NCI-H2227 treated with DMSO at 0.1 percent for 48 hours (cell line): ENCODE results near the gene RNFT2.
"Not testable (repeated sequence)": the region's sequence is repeated elsewhere in the genome, so short reads cannot be mapped to it uniquely, and the experiment has no call there.

Experiments used
- DNase-seq: peaks from one replicate; lab custom pipeline; 2025; lab: John Stamatoyannopoulos, UW

The RNFT2 gene

DNA sequence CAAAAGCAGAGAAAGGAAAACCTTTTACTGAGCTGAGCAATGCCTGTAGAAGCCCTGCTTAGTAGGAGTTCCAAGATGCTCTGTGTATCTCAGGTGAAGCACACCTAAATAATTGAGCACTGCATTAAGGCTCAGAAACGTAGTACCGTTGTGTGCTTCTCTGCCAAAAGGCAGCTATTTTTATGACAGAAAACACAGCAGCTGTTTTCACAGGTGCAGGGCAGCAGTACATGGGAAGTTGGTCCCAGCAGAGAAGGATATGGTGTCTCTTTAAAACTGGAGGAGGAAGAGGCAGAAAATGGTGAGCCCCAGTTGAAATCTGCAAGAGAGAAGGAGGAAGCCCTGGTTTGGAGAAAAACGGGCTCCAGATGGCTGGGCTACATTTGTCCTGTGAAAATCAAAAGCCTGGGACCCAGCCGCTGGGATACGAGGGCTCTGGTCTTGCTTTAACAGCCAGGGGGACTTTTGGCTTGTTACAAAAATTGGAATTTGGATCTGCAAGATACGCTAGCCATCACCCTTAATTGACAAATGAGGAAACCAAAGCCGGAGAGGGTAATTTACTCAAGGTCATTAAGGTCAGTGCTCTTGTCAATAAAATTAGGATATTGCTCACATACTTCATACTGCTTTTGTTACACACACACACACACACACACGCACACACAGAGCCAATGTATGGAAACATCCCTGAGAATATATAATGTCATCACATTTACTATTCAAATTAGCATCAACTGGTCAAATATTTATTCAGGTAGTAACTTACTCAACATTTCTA is 27.6 kb upstream of the RNFT2 start:
- DNase-seq, result no peak

DNA sequence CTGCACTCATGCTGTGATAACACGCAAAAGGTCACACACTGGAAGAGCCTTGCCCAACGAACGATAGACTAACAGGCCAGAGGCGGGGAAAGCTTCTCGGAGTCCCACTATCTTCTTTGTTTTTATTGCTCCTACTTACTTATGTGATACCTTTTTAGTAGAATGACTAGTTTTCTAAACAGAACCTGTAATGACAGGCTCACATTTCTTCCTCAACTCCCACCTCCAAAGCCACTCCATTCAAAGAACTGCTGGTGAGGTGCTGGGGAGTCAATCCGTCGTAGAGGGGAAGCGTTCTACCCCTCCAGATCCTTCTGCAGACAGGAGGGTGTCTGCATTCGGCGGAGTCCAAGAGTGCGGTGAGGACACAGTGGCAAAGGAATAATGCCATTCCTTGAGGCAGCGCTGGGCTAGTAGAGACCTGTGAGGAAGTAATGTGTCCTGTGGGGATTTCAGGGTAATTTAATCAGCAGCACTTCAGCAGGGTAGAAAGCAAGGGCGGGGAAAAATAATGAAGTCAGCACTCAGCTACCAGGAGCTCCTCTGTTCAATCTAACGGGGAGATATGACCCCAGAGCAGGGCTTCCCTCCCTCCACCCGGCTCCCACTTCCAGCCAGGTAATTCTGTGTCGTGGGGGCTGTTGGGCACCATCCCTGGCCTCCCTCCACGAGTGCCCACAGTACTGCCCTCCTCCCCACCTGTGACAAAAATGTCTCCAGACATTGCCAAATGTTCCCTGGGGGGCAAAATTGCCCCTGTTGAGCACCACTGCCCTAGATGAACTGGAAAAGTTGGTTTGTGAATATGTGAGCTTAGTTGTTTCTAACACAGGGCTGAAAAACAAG is 25.4 kb upstream of the RNFT2 start:
- no peak for DNase-seq

DNA sequence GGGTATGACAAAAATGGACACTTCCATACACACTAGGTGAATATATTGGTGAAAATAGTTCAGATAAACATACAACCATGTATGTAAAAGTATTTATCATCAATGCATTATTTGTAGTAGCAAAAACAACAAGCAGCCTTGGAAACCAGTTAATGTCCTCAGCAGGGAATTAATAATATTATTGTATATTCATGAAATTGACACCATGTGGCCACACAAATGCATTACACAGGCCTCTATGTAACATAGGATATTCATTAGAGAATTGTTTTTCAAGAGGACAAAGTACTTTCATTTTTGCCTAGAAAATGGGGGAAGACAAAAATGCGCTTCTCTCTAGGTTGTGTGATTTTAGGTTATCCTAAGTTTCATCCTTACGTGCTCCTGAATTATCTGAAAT is 24.6 kb upstream of the RNFT2 start:
- no peak for DNase-seq

DNA sequence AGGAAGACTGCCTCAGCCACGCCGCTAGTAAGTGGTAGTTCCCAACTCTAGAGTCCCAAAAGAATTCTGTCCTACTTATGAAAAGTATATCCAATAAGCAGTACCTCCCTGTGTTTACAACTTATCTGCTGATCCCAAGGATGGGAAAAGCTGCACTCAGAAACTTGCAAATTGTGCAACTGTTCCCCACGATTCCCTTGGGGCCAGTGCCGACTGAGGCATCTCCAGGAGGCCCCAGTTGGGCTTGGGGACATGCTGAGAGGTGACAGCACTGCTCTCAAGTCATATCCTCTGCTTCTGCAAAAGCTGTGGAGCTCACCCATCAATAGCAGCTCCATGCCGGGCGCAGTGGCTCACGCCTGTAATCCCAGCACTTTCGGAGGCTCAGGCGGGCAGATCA is 23.9 kb upstream of the RNFT2 start:
- no peak for DNase-seq

DNA sequence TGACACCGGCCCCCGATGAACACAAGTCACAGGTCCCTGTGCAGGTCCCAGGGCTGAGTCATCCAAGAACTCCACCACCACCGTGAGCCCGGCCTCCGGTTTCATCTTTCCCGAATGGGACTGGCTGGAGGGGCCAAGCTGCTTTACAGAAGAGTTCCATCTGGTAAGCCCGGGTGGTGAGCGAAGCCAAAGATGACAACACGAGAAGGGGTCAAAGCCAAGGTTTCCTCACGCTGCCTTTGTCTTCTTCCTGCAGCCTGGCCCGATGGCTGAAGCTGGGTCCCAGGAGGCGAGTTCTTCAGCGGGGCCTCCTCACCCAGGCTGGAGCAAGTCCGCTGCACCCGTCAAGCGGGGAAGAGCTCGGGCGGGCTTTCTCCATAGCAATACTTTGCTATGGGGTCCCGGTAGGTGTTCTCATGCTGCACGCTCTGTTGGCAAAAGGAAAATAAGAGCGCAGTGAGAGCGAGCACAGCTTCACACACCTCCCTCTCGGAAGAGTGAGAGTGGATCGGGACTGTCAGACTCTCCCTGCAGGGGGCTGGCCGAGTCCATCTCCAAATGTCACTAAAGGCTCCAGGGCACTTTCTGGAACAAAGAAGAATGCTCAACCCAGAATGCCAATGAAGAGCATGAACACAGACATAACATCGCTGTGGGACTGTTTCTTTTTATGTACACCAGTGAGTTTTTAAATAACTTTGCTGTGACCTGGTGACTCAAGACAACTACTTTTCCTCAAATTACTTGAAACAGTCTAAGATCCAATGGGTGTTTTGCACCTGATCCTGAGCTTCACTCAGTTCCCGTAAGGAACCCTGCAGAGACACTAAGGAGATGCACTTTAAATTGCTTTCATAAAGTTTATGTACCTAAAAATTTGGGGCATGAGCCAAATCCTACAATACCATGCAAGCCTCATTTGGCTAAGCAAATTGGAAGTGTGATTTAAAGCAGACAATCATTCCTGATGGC is 20.4 kb upstream of the RNFT2 start:
- DNase-seq, result no peak

DNA sequence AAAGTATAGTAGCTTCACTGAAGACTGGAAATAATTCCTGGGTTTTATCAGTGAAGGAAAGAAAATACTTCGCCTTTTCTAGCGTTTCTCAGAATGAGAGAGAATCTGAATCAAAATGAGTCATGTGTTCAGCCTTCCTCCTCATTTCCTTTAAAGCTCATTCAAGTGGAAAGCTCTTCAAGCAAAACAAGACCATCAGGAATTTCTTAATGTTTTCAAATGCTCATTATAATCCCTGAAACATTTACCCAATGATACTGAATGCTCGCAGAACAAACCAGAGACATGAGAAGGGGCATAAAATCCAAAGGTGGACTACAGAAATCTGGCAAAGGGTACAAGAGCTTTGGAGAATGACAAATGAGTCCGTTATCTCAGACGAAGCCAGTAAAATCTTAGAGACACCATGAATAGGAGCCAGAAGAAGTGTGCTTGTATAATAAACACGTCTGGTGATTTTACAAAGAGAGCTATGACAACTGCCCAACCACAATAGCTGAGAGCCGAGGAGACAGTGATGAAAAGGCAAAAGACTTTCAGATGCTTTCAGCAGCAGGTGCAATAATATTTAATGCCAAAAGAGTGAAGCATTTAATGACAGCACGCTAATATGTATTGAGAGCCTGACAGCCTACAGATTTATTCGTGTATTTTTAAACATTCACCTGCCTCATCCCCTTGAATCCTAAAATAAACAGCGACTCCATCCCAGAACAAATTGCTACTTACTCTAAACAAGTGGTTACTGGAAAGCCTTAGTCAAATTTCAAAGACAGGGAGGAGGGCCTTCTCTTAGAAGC is 19.3 kb upstream of the RNFT2 start:
- DNase-seq, result peak; percentile 90

DNA sequence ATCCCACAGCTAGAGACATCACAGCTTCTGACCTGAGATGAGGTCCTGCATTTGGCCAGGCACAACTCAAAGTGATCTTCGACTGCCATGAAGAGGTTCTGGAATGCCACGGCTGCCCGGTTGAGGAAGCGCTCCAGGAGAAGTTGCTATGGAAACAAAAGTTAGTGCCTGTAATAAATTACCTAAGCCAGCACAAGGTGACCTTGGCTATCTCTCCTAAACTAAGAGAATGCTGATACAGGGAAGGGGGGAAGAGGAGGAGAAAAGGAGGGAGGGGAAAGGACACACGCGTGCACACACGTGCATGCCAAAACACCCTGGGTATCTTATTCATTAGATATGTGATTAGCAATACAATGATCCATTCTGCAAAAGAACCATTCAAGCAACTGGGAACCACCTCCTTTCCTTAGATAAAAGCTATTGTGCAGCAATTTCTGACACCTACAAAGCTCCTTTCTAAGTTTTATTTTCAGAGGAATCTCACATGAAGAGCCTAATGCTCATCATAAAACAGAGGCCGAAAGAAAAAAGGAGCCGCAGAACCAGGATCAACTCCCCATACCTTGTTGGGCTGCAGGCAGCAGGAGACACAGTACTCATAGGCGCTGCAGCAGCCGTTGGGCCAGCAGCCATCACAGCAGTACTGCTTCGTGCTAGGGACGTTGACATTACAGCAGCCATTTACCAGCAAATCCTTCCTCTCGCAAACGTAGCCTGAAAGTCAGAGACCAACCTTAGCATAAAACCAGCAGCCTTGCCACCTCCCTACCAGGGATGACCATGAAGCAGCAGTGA is 18.2 kb upstream of the RNFT2 start:
- DNase-seq, result no peak

DNA sequence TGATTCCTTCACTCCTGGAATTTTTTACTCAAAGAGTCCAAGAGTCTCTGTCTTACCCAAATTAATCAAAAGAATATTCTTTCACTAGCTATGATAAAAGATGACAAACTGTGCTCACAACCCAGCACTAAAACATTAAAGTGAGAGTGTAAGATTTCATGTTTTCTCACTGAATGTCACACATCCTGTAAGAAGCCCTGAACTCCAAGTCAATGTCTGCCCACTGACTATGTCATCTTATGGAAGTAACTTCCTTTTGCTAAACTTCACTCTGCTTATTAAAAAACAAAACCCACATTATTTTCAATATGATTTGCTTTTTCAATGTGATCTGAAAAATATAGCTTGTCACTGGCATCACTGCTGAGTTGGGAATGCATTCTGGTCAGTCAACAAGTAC is 15.9 kb upstream of the RNFT2 start:
- DNase-seq, result no peak

DNA sequence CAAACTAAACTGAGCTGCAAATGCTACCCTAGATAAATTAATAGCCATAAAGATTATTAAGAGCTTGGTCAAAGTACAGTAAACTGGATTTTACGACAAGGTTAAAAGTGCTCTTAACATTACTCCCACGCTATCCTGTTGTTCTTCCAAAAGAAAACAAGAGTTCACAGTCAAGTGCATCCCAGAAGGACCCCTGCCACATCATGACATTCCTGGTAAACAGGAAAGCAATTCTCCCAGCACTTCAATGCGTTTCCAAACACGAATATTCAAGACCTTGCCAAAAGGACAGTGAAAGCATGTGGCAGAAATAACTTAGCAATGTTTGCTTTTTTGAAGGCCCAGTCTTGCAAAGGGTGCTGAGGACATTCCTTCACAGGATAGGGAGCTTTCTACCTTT is 11.4 kb upstream of the RNFT2 start:
- no peak for DNase-seq

DNA sequence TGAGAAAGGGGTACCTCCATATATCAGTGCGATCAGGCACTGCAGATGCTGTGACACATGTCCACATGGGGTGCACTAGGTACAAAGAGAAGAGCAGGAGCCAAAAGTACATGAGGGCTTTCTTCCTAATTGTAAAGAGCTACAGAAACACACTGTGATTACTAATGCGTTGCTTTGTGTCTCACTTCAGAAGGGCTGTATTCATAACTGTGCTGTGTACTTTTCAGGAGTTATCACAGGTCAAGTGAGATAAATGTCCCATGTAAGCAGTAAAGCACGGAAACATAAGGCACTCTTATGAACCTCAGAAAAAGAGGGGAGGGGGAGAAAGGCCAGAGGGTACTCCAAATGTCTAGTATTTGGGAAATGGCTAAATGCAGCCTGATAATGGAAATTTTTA is 10.9 kb upstream of the RNFT2 start:
- DNase-seq, result no peak

DNA sequence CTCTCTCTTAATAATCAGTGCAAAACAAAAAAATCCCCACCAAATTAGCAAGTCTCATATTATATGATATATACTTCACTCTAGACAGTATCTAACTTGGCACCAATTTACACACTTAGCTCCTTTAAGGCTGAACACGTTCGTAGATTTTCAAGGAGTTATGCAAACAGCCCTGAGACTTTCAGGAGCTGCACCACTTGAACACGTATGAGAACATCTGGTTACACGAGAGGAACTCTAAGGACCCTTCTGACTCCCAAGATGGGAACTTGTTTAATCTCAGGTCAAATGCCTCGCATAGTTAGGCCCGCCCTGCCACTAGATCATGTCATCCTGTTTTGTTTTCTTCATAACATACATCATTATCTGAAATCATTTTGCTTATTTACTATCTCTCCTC is 10.2 kb upstream of the RNFT2 start:
- DNase-seq, result no peak

DNA sequence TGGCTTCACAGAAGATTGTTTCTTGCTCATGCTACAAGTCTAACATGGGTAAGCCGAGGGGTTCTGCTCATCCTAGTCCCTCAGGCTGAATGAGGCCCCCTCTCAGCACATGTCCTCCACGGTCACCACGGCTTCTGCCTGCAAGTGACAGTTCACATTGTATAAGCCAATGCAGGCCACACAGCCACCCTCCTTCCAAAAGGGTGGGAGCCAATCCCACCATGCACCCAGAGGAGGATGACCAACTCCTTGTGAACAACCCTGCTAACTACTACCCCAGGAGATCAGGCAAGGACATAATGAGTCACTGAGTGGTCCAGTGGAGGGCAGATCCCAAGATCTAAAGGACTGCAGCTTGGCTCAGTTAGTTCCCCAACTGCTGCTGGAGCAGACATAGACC is 6.3 kb upstream of the RNFT2 start:
- no peak for DNase-seq

DNA sequence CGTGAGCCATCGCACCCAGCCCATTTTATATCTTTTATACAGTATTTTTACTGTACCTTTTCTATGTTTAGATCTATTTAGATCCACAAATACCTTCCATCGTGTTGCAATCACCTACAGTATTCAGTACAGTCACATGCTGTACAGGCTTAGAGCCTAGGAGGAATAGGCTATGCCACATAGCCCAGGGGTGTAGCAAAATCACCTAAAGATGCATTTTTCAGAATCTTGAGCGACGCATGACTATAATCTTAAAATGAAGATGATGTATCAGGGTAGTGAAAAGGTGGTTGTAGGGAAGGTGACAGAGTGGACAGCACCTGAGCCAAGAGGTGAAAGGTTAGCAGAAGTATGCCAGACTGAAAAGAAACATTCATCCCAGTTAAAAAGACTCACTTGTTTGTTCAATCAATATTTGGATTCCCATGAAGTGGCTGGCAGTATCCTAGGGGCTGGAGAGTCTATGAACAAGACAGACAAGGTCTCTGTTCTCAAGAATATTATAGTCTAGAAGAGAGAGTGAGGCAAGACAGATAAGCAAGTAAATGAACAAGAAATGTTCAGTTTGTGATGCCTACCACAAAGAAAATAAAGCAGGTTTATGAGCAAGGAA is 3.9 kb upstream of the RNFT2 start:
- no peak for DNase-seq

DNA sequence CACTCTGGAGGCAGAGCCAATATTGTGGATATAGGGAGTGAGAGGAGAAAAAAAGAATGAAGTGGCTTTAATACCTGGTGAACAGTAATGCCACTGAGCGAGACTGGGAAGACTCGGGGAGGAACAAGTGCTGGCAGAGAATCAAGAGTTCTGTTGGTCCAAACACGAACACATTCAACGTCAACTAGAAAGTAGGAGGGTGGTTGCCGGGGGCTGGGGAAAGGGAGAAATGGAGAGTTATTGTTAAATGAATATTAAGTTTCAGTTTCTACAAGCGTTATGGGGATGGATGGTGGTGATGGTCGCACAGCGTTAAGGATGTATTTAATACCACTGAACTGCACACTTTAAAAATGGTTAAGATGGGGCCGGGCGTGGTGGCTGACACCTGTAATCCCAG is 3.0 kb upstream of the RNFT2 start:
- DNase-seq, result no peak

DNA sequence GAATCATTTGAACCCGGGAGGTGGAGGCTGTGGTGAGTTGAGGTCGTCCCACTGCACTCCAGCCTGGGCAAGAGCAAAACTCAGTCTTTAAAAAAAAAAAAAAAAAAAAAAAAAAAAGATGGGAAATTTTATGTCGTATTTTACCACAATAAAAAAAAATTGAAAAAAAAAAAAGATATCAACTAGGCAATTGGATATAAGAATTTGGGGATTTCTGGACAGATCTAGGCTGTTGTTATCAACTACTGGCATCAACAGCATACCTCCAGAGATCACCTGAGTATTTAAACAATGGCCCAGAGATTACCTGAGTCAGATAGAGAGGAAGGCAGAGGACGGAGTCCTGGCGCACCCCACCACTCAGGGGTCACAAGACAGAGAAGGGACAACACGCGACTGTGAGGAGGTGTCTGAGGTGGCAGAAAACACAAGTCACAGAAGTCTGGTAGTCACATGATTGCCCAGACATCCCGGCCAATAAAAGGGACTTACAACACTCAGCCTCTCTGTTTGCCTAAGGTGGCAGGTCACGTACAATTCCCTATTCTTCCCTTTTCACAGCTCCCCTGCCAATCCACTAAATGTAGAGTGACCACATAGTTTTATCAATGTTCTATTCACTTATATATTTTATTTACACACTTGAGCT is 2.0 kb upstream of the RNFT2 start:
- no peak for DNase-seq

DNA sequence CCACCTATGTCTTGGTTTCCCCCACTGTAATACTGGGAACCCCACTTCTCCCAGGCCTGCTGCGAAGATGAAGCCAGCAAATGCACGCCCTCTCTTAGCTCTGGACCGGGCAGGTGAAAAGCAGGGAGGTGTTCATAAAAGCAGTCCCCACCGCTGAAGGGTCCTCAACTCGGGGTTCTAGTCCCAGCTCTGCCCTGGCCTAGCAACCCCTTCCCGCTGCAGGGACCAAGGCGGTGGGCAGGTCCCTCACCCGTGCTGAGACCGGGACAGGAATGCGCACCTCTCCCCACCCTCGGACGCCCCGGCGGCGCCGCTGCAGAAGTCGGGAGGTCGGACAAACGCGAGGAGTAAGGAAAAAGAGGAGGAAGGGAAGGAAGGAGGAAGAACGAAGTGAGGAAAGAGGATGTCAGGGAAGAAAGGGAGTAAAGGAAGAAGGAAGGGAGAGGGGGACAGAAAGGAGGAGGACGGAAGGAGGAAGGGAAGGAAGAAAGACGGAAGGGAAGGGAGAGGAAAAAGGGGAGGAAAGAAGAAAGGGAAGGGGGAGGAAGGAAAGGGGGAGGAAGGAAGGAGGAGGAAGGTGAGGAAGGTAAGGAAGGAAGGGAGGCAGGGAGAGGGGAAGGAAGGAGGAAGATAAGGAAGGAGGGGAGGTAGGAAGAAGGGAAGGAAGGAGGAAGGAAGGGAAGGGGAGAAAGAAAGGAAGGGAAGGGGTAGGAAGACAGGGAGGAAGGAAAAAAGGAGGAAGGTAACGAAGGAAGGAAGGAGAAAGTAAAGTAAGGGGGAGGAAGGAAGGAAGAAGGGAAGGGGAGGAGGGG is 947 bp upstream of the RNFT2 start:
- DNase-seq, result no peak

DNA sequence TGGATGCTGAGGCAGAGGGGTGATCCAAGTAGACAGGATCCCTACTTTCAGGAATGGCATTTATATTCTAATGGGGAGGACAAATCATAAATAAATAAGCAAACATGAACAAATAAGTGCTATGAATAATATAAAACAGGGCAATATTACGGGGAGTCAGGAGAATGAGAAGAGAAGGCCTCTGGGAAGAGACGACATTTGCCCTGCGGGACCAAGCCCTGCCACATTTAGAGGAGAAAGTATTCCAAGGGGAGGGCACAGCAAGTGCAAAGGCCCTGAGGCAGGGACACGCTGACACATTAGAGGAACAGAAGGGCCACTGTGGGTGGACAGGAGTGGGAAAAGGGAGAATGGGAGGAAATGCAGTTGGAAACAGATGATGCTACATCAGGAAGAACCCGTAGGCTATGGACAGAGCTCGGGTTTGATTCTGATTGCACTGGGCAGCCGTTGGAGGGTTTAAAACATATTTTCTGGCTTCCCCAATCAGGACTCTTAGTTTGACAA is 1.3 kb downstream of the RNFT2 start:
- no peak for DNase-seq

DNA sequence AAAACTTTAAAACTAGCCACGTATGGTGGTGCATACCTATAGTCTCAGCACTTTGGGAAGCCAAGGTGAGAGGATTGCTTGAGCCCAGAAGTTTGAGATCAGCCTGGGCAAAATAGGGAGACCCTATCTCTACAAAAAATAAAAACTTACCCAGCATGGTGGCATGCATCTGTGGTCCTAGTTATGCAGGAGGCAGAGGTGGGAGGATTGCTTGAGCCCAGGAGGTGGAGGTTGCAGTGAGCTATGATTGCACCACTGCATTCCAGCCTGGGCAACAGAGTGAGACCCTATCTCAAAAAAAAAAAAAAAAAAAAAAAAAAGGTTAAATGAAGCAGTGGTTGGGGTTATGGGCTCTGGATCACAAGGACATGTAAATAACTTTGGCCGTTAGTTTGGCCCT is 4.7 kb downstream of the RNFT2 start:
- DNase-seq, result not testable (repeated sequence)

DNA sequence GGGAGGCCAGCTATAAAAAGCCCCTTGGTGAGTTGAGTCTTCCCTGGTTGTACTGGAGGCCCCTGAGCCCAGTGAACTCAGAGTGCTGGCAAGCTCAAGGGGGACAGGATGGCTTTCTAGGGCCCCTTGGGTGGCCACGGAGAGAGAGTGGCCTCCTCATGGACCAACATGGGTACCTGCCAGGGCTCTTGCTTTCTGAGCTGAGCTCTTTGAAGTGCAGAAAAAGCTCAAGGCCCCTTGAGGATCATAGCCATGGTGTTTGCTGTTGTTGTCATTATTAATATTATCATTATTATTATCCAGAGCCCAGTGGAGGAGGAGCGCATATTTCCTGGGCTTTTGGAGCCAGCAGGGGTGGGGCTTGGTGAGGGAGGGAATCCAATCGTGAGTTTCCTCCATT is 6.7 kb downstream of the RNFT2 start:
- no peak for DNase-seq
